Activated T-cell treated with anti-CD3 and anti-CD28 coated beads for 1 hour (primary cell): ENCODE results near the gene ECI1.
A peak's percentile ranks its signal among the peaks of the same experiment; 100 is the strongest.
"Not testable (repeated sequence)": the region's sequence is repeated elsewhere in the genome, so short reads cannot be mapped to it uniquely, and the experiment has no call there.

Experiments
- DNase-seq: peaks from one replicate; pipeline ENCODE4 v3.0.0-alpha.2; 2020; ENCODE audit warnings: low read depth

Gene ECI1

GRCh38 chr16:2280461-2280860, 29.1 kb upstream of the ECI1 start:
- DNase-seq: no peak

GRCh38 chr16:2278956-2279800, 27.8 kb upstream of the ECI1 start:
- DNase-seq: no peak

GRCh38 chr16:2278272-2278608, 26.9 kb upstream of the ECI1 start:
- DNase-seq: no peak

- DNase-seq: no peak
Measured at GRCh38 chr16:2277466-2278271, 26.3 kb upstream of the ECI1 start.

GRCh38 chr16:2276368-2277195, 25.2 kb upstream of the ECI1 start:
- no peak for DNase-seq

- no peak for DNase-seq
Measured at GRCh38 chr16:2275476-2276367, 24.3 kb upstream of the ECI1 start.

- no peak for DNase-seq
Measured at GRCh38 chr16:2273931-2274330, 22.5 kb upstream of the ECI1 start.

GRCh38 chr16:2273484-2273883, 22.1 kb upstream of the ECI1 start:
- DNase-seq: no peak

GRCh38 chr16:2271848-2272461, 20.6 kb upstream of the ECI1 start:
- DNase-seq: no peak

- DNase-seq: no peak
Measured at GRCh38 chr16:2270588-2271470, 19.4 kb upstream of the ECI1 start.

- DNase-seq: no peak
Measured at GRCh38 chr16:2270070-2270462, 18.7 kb upstream of the ECI1 start.

- DNase-seq: peak; percentile 90
Measured at GRCh38 chr16:2267913-2268666, 16.7 kb upstream of the ECI1 start, which contains the start of gene RNPS1. Gene RNPS1 (minus strand): TSS chr16:2268126. CDS start chr16:2264643, 3,483 bp downstream.

GRCh38 chr16:2267505-2267912, 16.1 kb upstream of the ECI1 start:
- not testable (repeated sequence) for DNase-seq

GRCh38 chr16:2266887-2267286, 15.5 kb upstream of the ECI1 start:
- DNase-seq: not testable (repeated sequence)

GRCh38 chr16:2263026-2263425, 11.6 kb upstream of the ECI1 start:
- not testable (repeated sequence) for DNase-seq

GRCh38 chr16:2260250-2260649, 8.9 kb upstream of the ECI1 start:
- DNase-seq: no peak

- not testable (repeated sequence) for DNase-seq
Measured at GRCh38 chr16:2258530-2258929, 7.1 kb upstream of the ECI1 start.

GRCh38 chr16:2257726-2258125, 6.3 kb upstream of the ECI1 start:
- DNase-seq: no peak

GRCh38 chr16:2256531-2257140, 5.2 kb upstream of the ECI1 start:
- DNase-seq: no peak
